Left ventricle myocardium inferior (tissue), 1 donor: ENCODE results near the gene KIF16B. TPM values are rescaled to one million over a fixed set of nuclear protein-coding genes. Genes with fewer than 3 reads are reported as not detected.
A peak's percentile ranks its signal among the peaks of the same experiment; 100 is the strongest.

Experiments
- DNase-seq: peaks from one replicate; pipeline ENCODE4 v3.0.0-alpha.2; 2020
- H3K27ac ChIP-seq: fragments of 200-600 bp; replicated peaks from 2 replicates; pipeline ENCODE4 v1.8.0; 2021
- H3K27me3 ChIP-seq: fragments of 200-600 bp; 2 replicates; pipeline ENCODE4 v1.8.0; 2021; ENCODE audit warnings: low read depth
- H3K36me3 ChIP-seq: fragments of 200-600 bp; 2 replicates; pipeline ENCODE4 v1.8.0; 2021
- H3K4me1 ChIP-seq: fragments of 200-600 bp; 2 replicates; pipeline ENCODE4 v1.8.0; 2021
- H3K4me3 ChIP-seq: fragments of 200-600 bp; 2 replicates; pipeline ENCODE4 v1.8.0; 2021; ENCODE audit warnings: mild to moderate bottlenecking, moderate library complexity
- H3K9me3 ChIP-seq: fragments of 200-600 bp; replicated peaks from 2 replicates; pipeline ENCODE4 v1.8.0; 2021
- CTCF ChIP-seq: fragments of 200-600 bp; IDR thresholded peaks from 2 replicates; pipeline ENCODE4 v1.8.0; 2021; ENCODE audit warnings: antibody characterized with exemption, mild to moderate bottlenecking, borderline replicate concordance
- intact Hi-C: fragments of 100-400 bp; cut with micrococcal nuclease; formaldehyde crosslinking; loops from one replicate; pipeline ENCODE4 v1.11.0; 2022
- total RNA-seq: library from RNA; stranded (reverse); fragmentation: NEBNext Ultra II Directional; extraction: Animal tissue kit (Norgen Biotek cat#: 25700); gene quantifications from one replicate; pipeline ENCODE4 v1.2.1, GENCODE V29; 2021
- donor health status: DM: no; HTN: yes; CAD: no; lungs with severe emphysema.

The KIF16B gene
- total RNA-seq, 1 donor from 2014 or later = 16.4 TPM

GRCh38 chr20:16317445-16318362 is 255.5 kb downstream of the KIF16B start:
- no peaks in the 10 kb centered on the region for H3K4me1 ChIP-seq
- peak overlapping the region; percentile 41 for H3K4me3 ChIP-seq

DNA sequence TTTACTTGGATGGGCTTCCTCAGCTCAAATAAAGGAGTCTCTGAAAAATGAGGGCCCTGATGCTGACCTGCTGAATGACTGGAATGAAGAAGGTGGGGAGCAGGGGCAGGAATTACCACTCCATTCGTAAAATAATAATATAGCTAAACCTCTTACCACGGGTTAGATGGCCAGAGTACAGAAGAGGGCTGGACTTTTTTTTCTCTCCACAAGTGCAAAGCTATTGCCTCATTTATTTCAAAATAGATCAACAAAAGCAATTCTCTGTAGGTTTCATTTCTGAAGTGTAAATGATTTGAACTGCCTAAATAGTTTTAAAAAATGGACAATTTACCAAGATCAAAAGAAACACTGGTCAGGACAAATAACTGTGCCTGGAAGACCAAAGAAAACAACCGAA is 256.7 kb downstream of the KIF16B start:
- no peaks in the 10 kb centered on the region for H3K4me1 ChIP-seq
- intact Hi-C loops = no loop called here
- no peak overlapping the region for H3K4me3 ChIP-seq
- no peaks in the 10 kb centered on the region for H3K9me3 ChIP-seq
- DNase-seq = no peak
- no peak for TF ChIP-seq CTCF
- H3K27me3 ChIP-seq = no peaks in the 10 kb centered on the region
- H3K36me3 ChIP-seq = peaks cover 15% of the 10 kb centered on the region
- H3K27ac ChIP-seq = no peak overlapping the region

More at GRCh38 chr20:16317445-16318362, 255.5 kb downstream of the KIF16B start:
- Histone ChIP-seq H3K36me3 (peaks cover 11% of the 10 kb centered on the region), H3K27ac (no peak overlapping the region), H3K9me3 (no peaks in the 10 kb centered on the region), H3K27me3 (no peaks in the 10 kb centered on the region)
- intact Hi-C loops = no loop called here
- no peak for DNase-seq
- TF ChIP-seq CTCF = no peak

DNA sequence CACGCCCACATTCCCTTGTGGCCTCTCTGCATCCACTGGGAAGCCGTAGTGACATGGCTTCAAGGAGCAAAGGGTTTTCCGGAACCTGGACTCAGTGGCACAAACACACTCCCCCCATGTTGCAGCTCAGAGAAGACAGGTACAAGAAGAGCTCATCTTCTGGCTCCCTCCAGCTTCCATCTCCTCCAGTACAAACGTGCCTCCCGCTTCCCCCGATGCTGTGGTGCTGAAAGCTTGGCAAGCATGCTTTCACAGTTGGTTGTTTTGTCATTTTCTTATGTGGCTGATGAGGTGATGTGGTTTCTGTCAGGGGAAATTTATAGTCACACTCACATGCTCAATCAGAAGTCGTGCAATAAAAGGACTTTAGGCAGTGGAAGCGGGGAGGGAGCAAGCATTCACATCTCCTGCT is 258.5 kb downstream of the KIF16B start:
- Histone ChIP-seq H3K9me3 (no peaks in the 10 kb centered on the region), H3K4me1 (no peaks in the 10 kb centered on the region), H3K27me3 (no peaks in the 10 kb centered on the region), H3K36me3 (peaks cover 23% of the 10 kb centered on the region), H3K27ac (no peak overlapping the region), H3K4me3 (no peak overlapping the region)
- DNase-seq = no peak
- TF ChIP-seq CTCF = no peak
- intact Hi-C loops = no loop called here

DNA sequence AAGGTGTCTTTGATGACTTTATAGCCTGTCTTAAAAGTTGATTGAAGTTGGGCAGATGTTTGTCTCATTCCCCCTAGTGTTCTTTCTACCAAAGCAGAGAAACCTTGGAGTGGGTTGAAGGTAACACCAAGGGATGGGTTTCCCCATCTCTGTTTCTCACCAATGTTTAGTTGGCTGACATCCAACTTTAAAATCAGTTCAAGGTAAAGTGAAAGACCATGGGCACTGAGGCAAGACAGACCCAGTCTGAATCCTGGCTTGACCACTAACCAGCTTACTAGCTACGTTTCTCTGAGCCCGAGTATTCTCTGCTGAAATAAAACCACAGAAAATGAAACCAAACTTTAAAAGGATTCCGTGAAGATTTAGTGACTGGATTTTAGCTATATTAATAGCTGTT is 258.9 kb downstream of the KIF16B start:
- TF ChIP-seq CTCF = no peak
- Histone ChIP-seq H3K4me1 (no peaks in the 10 kb centered on the region), H3K27ac (no peak overlapping the region), H3K27me3 (no peaks in the 10 kb centered on the region), H3K9me3 (no peaks in the 10 kb centered on the region), H3K4me3 (no peak overlapping the region), H3K36me3 (peaks cover 23% of the 10 kb centered on the region)
- intact Hi-C loops = no loop called here
- no peak for DNase-seq

GRCh38 chr20:16313917-16314316 is 259.3 kb downstream of the KIF16B start:
- Histone ChIP-seq H3K4me3 (no peak overlapping the region), H3K27ac (no peak overlapping the region), H3K36me3 (peaks cover 23% of the 10 kb centered on the region), H3K9me3 (no peaks in the 10 kb centered on the region), H3K27me3 (no peaks in the 10 kb centered on the region), H3K4me1 (peaks cover 4% of the 10 kb centered on the region)
- no peak for TF ChIP-seq CTCF
- intact Hi-C loops = no loop called here
- no peak for DNase-seq
